Neutrophil (primary cell): Measurements from ENCODE around the gene SF3B6.
"Not testable (repeated sequence)": the region's sequence is repeated elsewhere in the genome, so short reads cannot be mapped to it uniquely, and the experiment has no call there.

Experiments used
- H3K27ac ChIP-seq: fragments of 200-600 bp; sonication (generic); 2 replicates; pipeline ENCODE4 v1.5.1; 2016; ENCODE audit warnings: mild to moderate bottlenecking, moderate library complexity
- H3K27me3 ChIP-seq: fragments of 200-600 bp; sonication (generic); 2 replicates; pipeline ENCODE4 v1.6.0; 2016; ENCODE audit warnings: mild to moderate bottlenecking
- H3K36me3 ChIP-seq: fragments of 200-600 bp; sonication (generic); 2 replicates; pipeline ENCODE4 v1.5.1; 2017
- H3K4me1 ChIP-seq, 2 experiments: fragments of 200-600 bp in 1 of 2; sonication (generic) in 1 of 2; 1 replicate in 1 of 2; 2 replicates in 1 of 2; pipeline versions ENCODE4 v1.5.1 to v1.6.1; 2013 to 2016; ENCODE audit warnings: low read depth in 1 of 2, low read length in 1 of 2, mild to moderate bottlenecking in 1 of 2, moderate library complexity in 1 of 2; ENCODE audit not compliant: control insufficient read depth in 1 of 2, insufficient read depth in 1 of 2
- H3K4me3 ChIP-seq, 2 experiments: fragments of 200-600 bp in 1 of 2; sonication (generic) in 1 of 2; 1 replicate in 1 of 2; 2 replicates in 1 of 2; pipeline ENCODE4 v1.5.1; 2013 to 2016; ENCODE audit warnings: low read depth in 1 of 2, low read length in 1 of 2, mild to moderate bottlenecking in 1 of 2, moderate library complexity in 1 of 2
- H3K9me3 ChIP-seq: fragments of 200-600 bp; sonication (generic); 2 replicates; pipeline ENCODE4 v1.5.1; 2016
- TF ChIP-seq, protein P1 (sequence below): fragments of 200-600 bp; sonication (generic); IDR thresholded peaks from 2 replicates; pipeline ENCODE4 v1.5.1; 2016; ENCODE audit warnings: antibody characterized with exemption

SF3B6 gene

DNA sequence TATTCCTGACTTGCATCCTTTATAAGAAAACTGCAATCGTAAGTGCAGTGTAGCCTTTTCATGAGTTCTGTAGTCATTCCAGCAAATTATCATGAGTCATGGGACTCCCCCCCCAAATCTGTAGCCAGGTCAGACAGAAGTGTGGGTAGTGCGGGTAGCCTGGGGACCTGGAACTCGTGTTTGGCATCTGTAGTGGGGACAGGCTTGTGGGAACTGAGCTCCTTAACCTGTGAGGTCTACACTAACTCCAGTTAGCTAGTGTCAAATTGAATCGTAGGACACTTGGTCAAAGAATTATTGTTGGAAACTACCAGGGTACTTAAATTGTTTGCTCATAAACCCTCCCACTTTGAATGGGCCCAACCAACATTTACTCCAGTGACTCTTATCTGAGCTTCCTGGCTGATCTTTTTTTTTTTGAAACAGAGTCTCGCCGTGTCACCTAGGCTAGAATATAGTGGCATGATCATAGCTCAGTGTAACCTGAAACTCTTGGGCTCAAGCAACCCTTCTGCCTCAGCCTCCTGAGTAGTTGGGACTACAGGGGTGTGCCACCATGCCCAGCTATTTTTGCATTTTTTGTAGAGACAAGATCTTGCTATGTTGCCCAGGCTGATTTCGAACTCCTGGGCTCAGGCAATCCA lies 34.7 kb upstream of the SF3B6 start:
- H3K27ac ChIP-seq, result no peak overlapping the region
- TF ChIP-seq, protein P1, sequence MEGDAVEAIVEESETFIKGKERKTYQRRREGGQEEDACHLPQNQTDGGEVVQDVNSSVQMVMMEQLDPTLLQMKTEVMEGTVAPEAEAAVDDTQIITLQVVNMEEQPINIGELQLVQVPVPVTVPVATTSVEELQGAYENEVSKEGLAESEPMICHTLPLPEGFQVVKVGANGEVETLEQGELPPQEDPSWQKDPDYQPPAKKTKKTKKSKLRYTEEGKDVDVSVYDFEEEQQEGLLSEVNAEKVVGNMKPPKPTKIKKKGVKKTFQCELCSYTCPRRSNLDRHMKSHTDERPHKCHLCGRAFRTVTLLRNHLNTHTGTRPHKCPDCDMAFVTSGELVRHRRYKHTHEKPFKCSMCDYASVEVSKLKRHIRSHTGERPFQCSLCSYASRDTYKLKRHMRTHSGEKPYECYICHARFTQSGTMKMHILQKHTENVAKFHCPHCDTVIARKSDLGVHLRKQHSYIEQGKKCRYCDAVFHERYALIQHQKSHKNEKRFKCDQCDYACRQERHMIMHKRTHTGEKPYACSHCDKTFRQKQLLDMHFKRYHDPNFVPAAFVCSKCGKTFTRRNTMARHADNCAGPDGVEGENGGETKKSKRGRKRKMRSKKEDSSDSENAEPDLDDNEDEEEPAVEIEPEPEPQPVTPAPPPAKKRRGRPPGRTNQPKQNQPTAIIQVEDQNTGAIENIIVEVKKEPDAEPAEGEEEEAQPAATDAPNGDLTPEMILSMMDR, result no peak
- H3K4me3 ChIP-seq, result no peak overlapping the region
- no peaks in the 10 kb centered on the region for H3K27me3 ChIP-seq
- no peaks in the 10 kb centered on the region for H3K9me3 ChIP-seq
- no peaks in the 10 kb centered on the region for H3K36me3 ChIP-seq
- no peaks in the 10 kb centered on the region for H3K4me1 ChIP-seq

DNA sequence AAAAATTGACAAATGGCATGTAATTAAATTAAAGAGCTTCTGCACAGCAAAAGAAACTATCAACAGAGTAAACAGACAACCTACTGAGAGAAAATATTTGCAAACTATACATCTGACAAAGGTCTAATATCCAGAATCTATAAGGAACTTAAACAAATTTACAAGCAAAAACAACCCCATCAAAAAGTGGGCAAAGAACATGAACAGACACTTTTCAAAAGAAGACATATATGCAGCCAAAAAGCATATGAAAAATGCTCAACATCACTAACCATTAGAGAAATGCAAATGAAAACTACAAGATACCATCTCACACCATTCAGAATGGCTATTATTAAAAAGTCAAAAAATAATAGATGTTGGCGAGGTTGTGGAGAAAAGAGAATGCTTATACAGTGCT lies 33.3 kb upstream of the SF3B6 start:
- H3K27me3 ChIP-seq, H3K9me3 ChIP-seq: not testable (repeated sequence)

DNA sequence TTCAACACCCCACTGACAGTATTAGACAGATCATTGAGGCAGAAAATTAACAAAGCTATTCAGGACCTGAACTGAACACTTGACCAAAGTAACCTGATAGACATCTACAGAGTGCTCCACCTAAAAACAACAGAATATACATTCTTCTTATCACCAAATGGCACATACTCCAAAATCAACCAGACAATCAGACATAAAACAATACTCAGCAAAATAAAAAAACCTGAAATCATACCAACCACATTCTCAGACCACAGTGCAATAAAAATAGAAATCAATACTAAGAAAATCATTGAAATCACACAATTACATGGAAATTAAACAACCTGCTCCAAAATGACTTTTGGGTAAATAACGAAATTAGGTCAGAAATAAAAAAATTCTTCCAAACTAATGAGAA lies 31.2 kb upstream of the SF3B6 start:
- no peaks in the 10 kb centered on the region for H3K27me3 ChIP-seq
- TF ChIP-seq, protein P1, result no peak
- H3K4me1 ChIP-seq, result no peaks in the 10 kb centered on the region
- H3K9me3 ChIP-seq, result no peaks in the 10 kb centered on the region
- no peak overlapping the region for H3K27ac ChIP-seq
- no peak overlapping the region for H3K4me3 ChIP-seq
- H3K36me3 ChIP-seq, result peaks cover 20% of the 10 kb centered on the region

More for the DNA sequence above, 33.3 kb upstream of the SF3B6 start:
- not testable (repeated sequence) for H3K4me3 ChIP-seq, H3K4me1 ChIP-seq, H3K27ac ChIP-seq, H3K36me3 ChIP-seq

DNA sequence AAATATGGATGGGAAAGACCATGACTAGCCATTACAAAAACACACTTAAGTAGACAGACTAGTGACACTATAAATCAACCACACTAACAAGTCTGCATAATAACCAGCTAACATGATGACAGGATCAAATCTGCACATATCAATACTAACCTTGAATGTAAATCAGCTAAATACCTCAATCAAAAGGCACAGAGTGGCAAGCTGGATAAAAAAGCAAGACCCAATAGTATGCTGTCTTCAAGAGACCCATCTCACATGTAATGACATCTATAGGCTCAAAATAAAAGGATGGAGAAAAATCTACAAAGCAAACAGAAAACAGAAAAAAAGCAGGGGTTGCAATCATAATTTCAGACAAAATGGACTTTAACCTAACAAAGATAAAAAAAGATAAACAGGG lies 30.7 kb upstream of the SF3B6 start:
- no peaks in the 10 kb centered on the region for H3K27me3 ChIP-seq
- no peaks in the 10 kb centered on the region for H3K9me3 ChIP-seq
- peaks cover 20% of the 10 kb centered on the region for H3K36me3 ChIP-seq
- TF ChIP-seq, protein P1, result no peak
- no peak overlapping the region for H3K27ac ChIP-seq
- H3K4me1 ChIP-seq, result no peaks in the 10 kb centered on the region
- no peak overlapping the region for H3K4me3 ChIP-seq

DNA sequence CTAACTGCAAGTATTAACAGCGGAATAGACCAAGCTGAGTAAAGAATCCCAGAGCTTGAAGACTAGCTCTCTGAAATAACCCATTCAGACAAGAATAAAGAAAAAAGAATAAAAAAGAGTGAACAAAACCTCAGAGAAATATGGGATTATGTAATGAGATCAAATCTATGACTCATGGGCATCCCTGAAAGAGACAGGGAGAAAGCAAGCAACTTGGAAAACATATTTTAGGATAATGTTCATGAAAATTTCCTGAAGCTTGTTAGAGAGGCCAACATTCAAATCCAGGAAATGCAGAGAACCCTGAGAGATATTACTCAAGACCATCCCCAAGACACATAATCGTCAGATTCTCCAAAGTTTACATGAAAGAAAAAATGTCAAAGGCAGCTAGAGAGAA lies 29.7 kb upstream of the SF3B6 start:
- Histone ChIP-seq H3K36me3 (peaks cover 20% of the 10 kb centered on the region), H3K4me1 (no peaks in the 10 kb centered on the region), H3K4me3 (no peak overlapping the region), H3K27ac (no peak overlapping the region), H3K9me3 (no peaks in the 10 kb centered on the region), H3K27me3 (no peaks in the 10 kb centered on the region)
- TF ChIP-seq, protein P1, result no peak

DNA sequence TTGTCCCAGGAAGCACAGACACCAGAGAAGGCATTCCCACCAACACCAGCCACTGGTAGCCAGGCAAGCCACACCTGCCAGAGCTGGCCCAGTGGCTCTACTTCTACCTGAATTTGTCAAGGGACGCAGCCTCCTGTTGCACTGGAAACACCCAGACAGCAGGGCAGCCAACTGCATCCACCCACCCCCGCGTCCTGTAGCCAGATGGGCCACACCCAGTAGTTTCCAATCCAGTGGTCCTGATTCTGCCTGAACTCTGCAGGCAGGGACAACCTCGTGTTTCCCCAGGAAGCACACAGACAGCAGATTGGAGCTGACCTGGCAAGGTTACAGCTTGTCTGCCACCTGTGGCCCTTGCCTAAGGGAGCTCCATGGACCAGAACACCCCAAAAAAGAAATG lies 28.8 kb upstream of the SF3B6 start:
- Histone ChIP-seq H3K27me3 (no peaks in the 10 kb centered on the region), H3K36me3 (peaks cover 20% of the 10 kb centered on the region), H3K9me3 (no peaks in the 10 kb centered on the region), H3K4me3 (no peak overlapping the region), H3K27ac (no peak overlapping the region), H3K4me1 (no peaks in the 10 kb centered on the region)
- TF ChIP-seq, protein P1, result no peak
